Caco-2 (cell line): ENCODE data around the gene PSORS1C1. TPM values are rescaled to one million over a fixed set of nuclear protein-coding genes. Genes with fewer than 3 reads are reported as not detected.

ENCODE experiments used
- BruUV-seq: library from RNA; stranded (reverse); fragments of 400-500 nt; replicated peaks from 2 replicates; lab custom pipeline; 2021; lab: Mats Ljungman, UMichigan
- CTCF ChIA-PET: fragments of 300-600 bp; sonication (Branson Sonifier 250); formaldehyde crosslinking; loops from one replicate; lab custom pipeline; 2022; ENCODE audit warnings: antibody characterized with exemption; lab: Charles Lee
- POLR2A ChIA-PET: fragments of 300-600 bp; sonication (Branson Sonifier 250); formaldehyde crosslinking; loops from one replicate; lab custom pipeline; 2022; ENCODE audit warnings: antibody characterized with exemption; lab: Charles Lee
- DNase-seq, 2 experiments: peaks; one replicate each; pipeline versions ENCODE4 v3.0.0 to v3.0.0-alpha.2; 2020 to 2022
- H3K27me3 ChIP-seq: replicated peaks from 2 replicates; pipeline ENCODE4 v1.6.0; 2011; ENCODE audit warnings: low read length; ENCODE audit not compliant: control insufficient read depth, insufficient read depth
- H3K36me3 ChIP-seq: 2 replicates; pipeline ENCODE4 v1.5.1; 2011; ENCODE audit warnings: low read length; ENCODE audit not compliant: control insufficient read depth, insufficient read depth
- H3K4me1 ChIP-seq: fragments of 250-450 bp; sonication (Bioruptor Pico); 2 replicates; pipeline ENCODE4 v1.5.1; 2020; ENCODE audit warnings: mild to moderate bottlenecking
- H3K4me3 ChIP-seq: 2 replicates; pipeline ENCODE4 v1.5.1; 2011; ENCODE audit warnings: low read depth, mild to moderate bottlenecking, control low read depth, low read length
- H3K9me3 ChIP-seq: fragments of 250-450 bp; sonication (Bioruptor Pico); 2 replicates; pipeline ENCODE4 v1.5.1; 2020; ENCODE audit warnings: mild to moderate bottlenecking, moderate library complexity
- H3K27ac Mint-ChIP-seq: one replicate; pipeline ENCODE4 v1.8.0; 2022; ENCODE audit warnings: mixed read lengths; ENCODE audit not compliant: unreplicated experiment
- H3K27me3 Mint-ChIP-seq: one replicate; pipeline ENCODE4 v1.8.0; 2022; ENCODE audit warnings: mixed read lengths; ENCODE audit not compliant: insufficient read depth, unreplicated experiment
- H3K36me3 Mint-ChIP-seq: one replicate; pipeline ENCODE4 v1.8.0; 2022; ENCODE audit warnings: mild to moderate bottlenecking, mixed read lengths; ENCODE audit not compliant: insufficient read depth, unreplicated experiment
- H3K4me1 Mint-ChIP-seq: one replicate; pipeline ENCODE4 v1.8.0; 2022; ENCODE audit warnings: low read depth, mixed read lengths; ENCODE audit not compliant: unreplicated experiment
- H3K4me3 Mint-ChIP-seq: one replicate; pipeline ENCODE4 v1.8.0; 2022; ENCODE audit warnings: mild to moderate bottlenecking, moderate library complexity, mixed read lengths; ENCODE audit not compliant: unreplicated experiment
- H3K9me3 Mint-ChIP-seq: one replicate; pipeline ENCODE4 v1.8.0; 2022; ENCODE audit warnings: mixed read lengths; ENCODE audit not compliant: unreplicated experiment
- intact Hi-C: fragments of 100-400 bp; cut with micrococcal nuclease; formaldehyde crosslinking; loops from one replicate; pipeline ENCODE4 v1.10.0; 2022; ENCODE audit not compliant: unreplicated experiment
- total RNA-seq: library from RNA; stranded (reverse); gene quantifications from 2 replicates; pipeline ENCODE4 v1.2.3, GENCODE V29; 2022
- TF ChIP-seq, protein P1 (sequence below), 2 experiments: fragments of 200-600 bp in 1 of 2; IDR thresholded peaks; 1 replicate in 1 of 2; 2 replicates in 1 of 2; pipeline versions ENCODE4 v1.5.1 to v1.8.0; 2011 to 2022; ENCODE audit warnings: antibody characterized with exemption in 1 of 2, control low read depth in 1 of 2, inconsistent platforms in 1 of 2, low read depth in 1 of 2, low read length in 1 of 2, mild to moderate bottlenecking in 1 of 2, moderate library complexity in 1 of 2; ENCODE audit not compliant: insufficient read depth in 1 of 2, severe bottlenecking in 1 of 2, unreplicated experiment in 1 of 2

The PSORS1C1 gene
- total RNA-seq, 1 experiment from 2014 or later = 0.75 TPM

DNA sequence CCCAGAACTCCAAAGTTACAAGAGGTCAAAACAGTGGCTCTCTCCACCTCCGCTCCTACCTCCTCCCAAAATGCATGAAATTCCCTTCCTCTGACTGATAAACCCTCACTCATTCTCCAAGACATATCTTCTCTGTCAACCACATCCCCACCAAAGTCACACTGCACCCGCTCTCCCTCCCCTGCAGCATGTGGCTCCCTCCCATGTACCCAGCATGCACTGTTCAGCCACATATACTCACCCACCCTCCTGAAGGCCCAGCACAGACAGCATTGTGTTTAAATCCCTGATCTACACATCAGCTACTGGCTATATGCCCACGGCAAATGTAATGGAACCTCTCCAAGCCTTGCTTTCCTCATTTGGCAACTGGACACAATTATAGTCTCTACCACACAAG lies 61.4 kb downstream of the PSORS1C1 start:
- Mint-ChIP-seq H3K9me3 (no peaks in the 10 kb centered on the region), H3K27me3 (no peaks in the 10 kb centered on the region), H3K4me1 (no peaks in the 10 kb centered on the region), H3K36me3 (no peaks in the 10 kb centered on the region), H3K27ac (no peak overlapping the region), H3K4me3 (no peak overlapping the region)
- intact Hi-C loops = no loop called here
- DNase-seq = no peak
- Histone ChIP-seq H3K4me1 (no peaks in the 10 kb centered on the region), H3K4me3 (no peak overlapping the region), H3K27me3 (no peaks in the 10 kb centered on the region), H3K36me3 (no peaks in the 10 kb centered on the region), H3K9me3 (no peaks in the 10 kb centered on the region)
- POLR2A ChIA-PET = no interaction called here
- BruUV-seq = no TSS peak
- CTCF ChIA-PET = interaction anchor here (1.5 kb wide), 1 partner anchor 191 kb away, joined by 4 read pairs; no protein-coding TSS in a partner anchor
- TF ChIP-seq, protein P1, sequence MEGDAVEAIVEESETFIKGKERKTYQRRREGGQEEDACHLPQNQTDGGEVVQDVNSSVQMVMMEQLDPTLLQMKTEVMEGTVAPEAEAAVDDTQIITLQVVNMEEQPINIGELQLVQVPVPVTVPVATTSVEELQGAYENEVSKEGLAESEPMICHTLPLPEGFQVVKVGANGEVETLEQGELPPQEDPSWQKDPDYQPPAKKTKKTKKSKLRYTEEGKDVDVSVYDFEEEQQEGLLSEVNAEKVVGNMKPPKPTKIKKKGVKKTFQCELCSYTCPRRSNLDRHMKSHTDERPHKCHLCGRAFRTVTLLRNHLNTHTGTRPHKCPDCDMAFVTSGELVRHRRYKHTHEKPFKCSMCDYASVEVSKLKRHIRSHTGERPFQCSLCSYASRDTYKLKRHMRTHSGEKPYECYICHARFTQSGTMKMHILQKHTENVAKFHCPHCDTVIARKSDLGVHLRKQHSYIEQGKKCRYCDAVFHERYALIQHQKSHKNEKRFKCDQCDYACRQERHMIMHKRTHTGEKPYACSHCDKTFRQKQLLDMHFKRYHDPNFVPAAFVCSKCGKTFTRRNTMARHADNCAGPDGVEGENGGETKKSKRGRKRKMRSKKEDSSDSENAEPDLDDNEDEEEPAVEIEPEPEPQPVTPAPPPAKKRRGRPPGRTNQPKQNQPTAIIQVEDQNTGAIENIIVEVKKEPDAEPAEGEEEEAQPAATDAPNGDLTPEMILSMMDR (IDR thresholded peaks at IDR 0.05; ENCODE audit: insufficient read depth in 1 of 2, low read depth in 1 of 2, low read length in 1 of 2, severe bottlenecking in 1 of 2, unreplicated experiment in 1 of 2) = no peak

DNA sequence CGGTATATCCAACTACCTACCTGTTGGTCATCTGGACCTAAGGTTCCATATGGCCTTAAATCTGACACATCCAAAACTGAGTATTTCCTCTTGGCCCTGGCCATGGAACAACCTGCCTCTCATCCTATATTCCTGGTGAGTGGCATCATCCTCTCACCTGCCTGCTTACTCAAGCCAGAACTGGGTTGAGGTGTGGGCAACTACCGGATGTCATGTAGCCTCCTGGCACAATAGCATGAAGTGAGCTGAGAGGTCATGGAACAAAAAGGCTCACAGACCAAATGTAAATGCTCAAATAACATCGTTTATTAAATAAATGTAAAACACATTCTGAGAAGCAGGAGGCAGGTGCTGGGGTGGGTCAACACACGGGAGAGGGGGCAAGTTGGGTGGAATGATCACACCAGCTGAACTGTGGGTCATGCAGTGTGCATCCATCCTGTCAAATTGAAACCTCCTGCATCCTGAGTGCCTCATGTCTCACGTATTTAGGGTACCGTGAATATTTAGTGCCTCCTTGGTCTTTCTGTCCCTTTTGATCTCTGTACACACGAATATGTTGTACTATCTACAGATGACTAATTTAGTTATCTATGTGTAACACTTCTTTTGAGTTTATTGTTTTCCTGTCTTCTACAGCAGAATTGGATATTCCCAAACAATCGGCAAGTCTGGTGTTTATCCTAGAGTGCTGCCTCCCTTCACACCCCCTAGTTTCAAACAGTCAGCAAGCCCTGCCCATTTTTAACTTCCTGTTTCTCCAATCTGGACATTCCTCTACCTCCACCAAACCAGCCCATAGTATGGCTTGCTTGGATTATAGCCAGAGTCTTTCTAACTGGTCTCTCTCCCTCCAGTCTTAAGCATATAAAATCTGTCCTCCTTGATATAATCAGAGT lies 63.8 kb downstream of the PSORS1C1 start:
- H3K4me1 Mint-ChIP-seq = no peaks in the 10 kb centered on the region
- no peaks in the 10 kb centered on the region for H3K9me3 ChIP-seq
- DNase-seq = no peak
- H3K27ac Mint-ChIP-seq = no peak overlapping the region
- no peak overlapping the region for H3K4me3 ChIP-seq
- no peaks in the 10 kb centered on the region for H3K4me1 ChIP-seq
- POLR2A ChIA-PET = no interaction called here
- H3K27me3 Mint-ChIP-seq = no peaks in the 10 kb centered on the region
- H3K36me3 ChIP-seq = no peaks in the 10 kb centered on the region
- no TSS peak for BruUV-seq
- no peaks in the 10 kb centered on the region for H3K9me3 Mint-ChIP-seq
- H3K4me3 Mint-ChIP-seq = no peak overlapping the region
- intact Hi-C loops = no loop called here
- H3K27me3 ChIP-seq = no peaks in the 10 kb centered on the region
- CTCF ChIA-PET = no interaction called here
- no peaks in the 10 kb centered on the region for H3K36me3 Mint-ChIP-seq
- TF ChIP-seq, protein P1 (IDR thresholded peaks at IDR 0.05; ENCODE audit: insufficient read depth in 1 of 2, low read depth in 1 of 2, low read length in 1 of 2, severe bottlenecking in 1 of 2, unreplicated experiment in 1 of 2) = no peak

DNA sequence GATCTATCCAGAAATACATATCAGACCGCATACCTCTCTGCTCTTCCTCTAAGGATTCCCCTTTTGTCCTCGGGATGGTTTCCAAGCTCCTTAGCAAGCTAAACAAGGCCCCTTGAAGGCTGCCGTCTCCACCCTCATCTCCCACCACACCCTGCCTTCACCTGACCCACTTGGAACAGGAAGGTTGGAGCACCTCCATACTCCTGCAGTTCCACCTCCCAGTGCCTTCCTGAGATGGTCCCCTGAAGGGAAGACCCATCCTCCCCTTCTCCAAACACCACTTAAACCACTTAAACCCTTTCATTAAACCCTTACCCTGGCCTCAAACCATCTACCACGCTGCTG lies 64.4 kb downstream of the PSORS1C1 start:
- H3K4me3 Mint-ChIP-seq = no peak overlapping the region
- H3K9me3 Mint-ChIP-seq = no peaks in the 10 kb centered on the region
- POLR2A ChIA-PET = no interaction called here

More for the DNA sequence above, 64.4 kb downstream of the PSORS1C1 start:
- DNase-seq = no peak
- H3K27me3 Mint-ChIP-seq = no peaks in the 10 kb centered on the region
- H3K36me3 ChIP-seq = no peaks in the 10 kb centered on the region
- BruUV-seq = no TSS peak
- CTCF ChIA-PET = no interaction called here
- no peaks in the 10 kb centered on the region for H3K9me3 ChIP-seq
- no peaks in the 10 kb centered on the region for H3K36me3 Mint-ChIP-seq
- intact Hi-C loops = no loop called here
- H3K27ac Mint-ChIP-seq = no peak overlapping the region
- TF ChIP-seq, protein P1 (IDR thresholded peaks at IDR 0.05; ENCODE audit: insufficient read depth in 1 of 2, low read depth in 1 of 2, low read length in 1 of 2, severe bottlenecking in 1 of 2, unreplicated experiment in 1 of 2) = no peak
- H3K4me1 ChIP-seq = no peaks in the 10 kb centered on the region
- no peaks in the 10 kb centered on the region for H3K4me1 Mint-ChIP-seq
- H3K4me3 ChIP-seq = no peak overlapping the region
- no peaks in the 10 kb centered on the region for H3K27me3 ChIP-seq
